Right lung (tissue), 10 donors: ENCODE data around the gene CFHR5. TPM values are rescaled to one million over a fixed set of nuclear protein-coding genes. Genes with fewer than 3 reads are reported as not detected.
A peak's percentile ranks its signal among the peaks of the same experiment; 100 is the strongest.
"Not testable (repeated sequence)": the region's sequence is repeated elsewhere in the genome, so short reads cannot be mapped to it uniquely, and the experiment has no call there.

Experiments used
- DNase-seq, 2 donors: peaks; one replicate each; pipeline ENCODE4 v3.0.0-alpha.2; 2013
- long read RNA-seq, 8 donors: transcript quantifications; one replicate each; lab custom pipeline, GENCODE V29; 2026
- polyA plus RNA-seq, 5 donors: library from polyadenylated mRNA; unstranded; fragments of 120-200 nt; gene quantifications; one replicate each; pipeline versions ENCODE4 v1.2.1 to v1.2.3, GENCODE V29; 2013; ENCODE audit warnings: inconsistent platforms in 1 of 5, low replicate concordance in 1 of 5; ENCODE audit not compliant: insufficient read length in 5 of 5, insufficient read depth in 1 of 5

Gene CFHR5
- not detected for polyA plus RNA-seq
- long read RNA-seq, donor 1, result 0 reads
- long read RNA-seq, donor 2, result 0 reads
- long read RNA-seq, donor 3, result 0 reads
- long read RNA-seq, donor 4, result 0 reads
- long read RNA-seq, donor 5, result 0 reads
- long read RNA-seq, donor 6, result 0 reads
- long read RNA-seq, donor 7, result 0 reads
- long read RNA-seq, donor 8, result 0 reads

GRCh38 chr1:196977278-196977677 is at the start of gene CFHR5:
Gene CFHR5 (plus strand): TSS chr1:196977556. CDS start chr1:196977665, 109 bp downstream.
- no peak for DNase-seq

GRCh38 chr1:196932853-196933252 is 44.5 kb upstream of the CFHR5 start:
- DNase-seq, result not testable (repeated sequence)

GRCh38 chr1:196933531-196934189 is 43.7 kb upstream of the CFHR5 start:
- no peak for DNase-seq

GRCh38 chr1:196941474-196941873 is 35.9 kb upstream of the CFHR5 start:
- DNase-seq, result not testable (repeated sequence)

GRCh38 chr1:196943568-196943967 is 33.8 kb upstream of the CFHR5 start, which contains the start of gene CFHR2:
Gene CFHR2 (plus strand): TSS chr1:196943738. CDS start chr1:196943881, 143 bp downstream.
- not testable (repeated sequence) for DNase-seq

- DNase-seq, result no peak
Observed at GRCh38 chr1:196951711-196952394, 25.5 kb upstream of the CFHR5 start.

- no peak for DNase-seq
Observed at GRCh38 chr1:196954778-196955177, 22.6 kb upstream of the CFHR5 start.

GRCh38 chr1:196955926-196956325 is 21.4 kb upstream of the CFHR5 start:
- no peak for DNase-seq

- DNase-seq, result no peak
Observed at GRCh38 chr1:196960854-196961253, 16.5 kb upstream of the CFHR5 start.

GRCh38 chr1:196970182-196970581 is 7.2 kb upstream of the CFHR5 start:
- DNase-seq, result no peak

GRCh38 chr1:196976278-196976677 is 1.1 kb upstream of the CFHR5 start:
- no peak for DNase-seq

GRCh38 chr1:196980859-196981258 is 3.5 kb downstream of the CFHR5 start:
- no peak for DNase-seq

GRCh38 chr1:196982247-196982646 is 4.9 kb downstream of the CFHR5 start:
- DNase-seq, result not testable (repeated sequence)

GRCh38 chr1:196991919-196992651 is 14.7 kb downstream of the CFHR5 start:
- peak; percentile 4 to 7 for DNase-seq

GRCh38 chr1:196993916-196994315 is 16.6 kb downstream of the CFHR5 start:
- DNase-seq, result no peak

GRCh38 chr1:196997423-196997822 is 20.1 kb downstream of the CFHR5 start:
- no peak for DNase-seq

- no peak for DNase-seq
Observed at GRCh38 chr1:197001828-197002227, 24.5 kb downstream of the CFHR5 start.

- DNase-seq, result no peak
Observed at GRCh38 chr1:197003132-197003531, 25.8 kb downstream of the CFHR5 start.

GRCh38 chr1:197008861-197009260 is 31.5 kb downstream of the CFHR5 start:
- no peak for DNase-seq

GRCh38 chr1:197011614-197012013 is 34.3 kb downstream of the CFHR5 start:
- no peak for DNase-seq

- no peak for DNase-seq
Observed at GRCh38 chr1:197013234-197013633, 35.9 kb downstream of the CFHR5 start.

- no peak for DNase-seq
Observed at GRCh38 chr1:197016751-197017150, 39.4 kb downstream of the CFHR5 start.
